ENCODE data around the gene PTPRG.

DNA sequence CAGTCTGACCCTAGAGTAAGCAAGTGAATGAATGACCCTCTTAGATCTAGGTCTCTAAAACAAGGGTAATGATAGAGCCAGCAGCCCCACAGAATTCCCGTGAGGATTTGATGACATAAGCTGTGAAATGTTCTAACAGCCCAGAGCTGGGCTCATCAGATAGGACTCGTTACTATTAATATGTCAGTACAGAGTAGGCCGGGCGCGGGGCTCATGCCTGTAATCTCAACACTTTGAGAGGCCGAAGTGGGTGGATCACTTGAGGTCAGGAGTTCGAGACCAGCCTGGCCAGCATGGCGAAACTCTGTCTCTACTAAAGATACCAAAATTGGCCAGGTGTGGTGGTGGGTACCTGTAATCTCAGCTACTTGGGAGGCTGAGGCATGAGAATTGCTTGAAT lies 621.7 kb downstream of the PTPRG start:
- TF ChIP-seq, protein P1, sequence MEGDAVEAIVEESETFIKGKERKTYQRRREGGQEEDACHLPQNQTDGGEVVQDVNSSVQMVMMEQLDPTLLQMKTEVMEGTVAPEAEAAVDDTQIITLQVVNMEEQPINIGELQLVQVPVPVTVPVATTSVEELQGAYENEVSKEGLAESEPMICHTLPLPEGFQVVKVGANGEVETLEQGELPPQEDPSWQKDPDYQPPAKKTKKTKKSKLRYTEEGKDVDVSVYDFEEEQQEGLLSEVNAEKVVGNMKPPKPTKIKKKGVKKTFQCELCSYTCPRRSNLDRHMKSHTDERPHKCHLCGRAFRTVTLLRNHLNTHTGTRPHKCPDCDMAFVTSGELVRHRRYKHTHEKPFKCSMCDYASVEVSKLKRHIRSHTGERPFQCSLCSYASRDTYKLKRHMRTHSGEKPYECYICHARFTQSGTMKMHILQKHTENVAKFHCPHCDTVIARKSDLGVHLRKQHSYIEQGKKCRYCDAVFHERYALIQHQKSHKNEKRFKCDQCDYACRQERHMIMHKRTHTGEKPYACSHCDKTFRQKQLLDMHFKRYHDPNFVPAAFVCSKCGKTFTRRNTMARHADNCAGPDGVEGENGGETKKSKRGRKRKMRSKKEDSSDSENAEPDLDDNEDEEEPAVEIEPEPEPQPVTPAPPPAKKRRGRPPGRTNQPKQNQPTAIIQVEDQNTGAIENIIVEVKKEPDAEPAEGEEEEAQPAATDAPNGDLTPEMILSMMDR (IDR thresholded peaks at IDR 0.05; ENCODE audit: low read depth, low read length, missing input control) = no peak
- TF ChIP-seq SP1 (IDR thresholded peaks at IDR 0.05) (no peak), RAD21 (IDR thresholded peaks at IDR 0.05) (no peak), JUND (IDR thresholded peaks at IDR 0.05) (no peak)
- TF ChIP-seq, protein P2, sequence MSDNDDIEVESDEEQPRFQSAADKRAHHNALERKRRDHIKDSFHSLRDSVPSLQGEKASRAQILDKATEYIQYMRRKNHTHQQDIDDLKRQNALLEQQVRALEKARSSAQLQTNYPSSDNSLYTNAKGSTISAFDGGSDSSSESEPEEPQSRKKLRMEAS (IDR thresholded peaks at IDR 0.05) = no peak

Data from liver (tissue), 3 donors.